IMR-90 (cell line): Measurements from ENCODE around the gene FAM117B. TPM values are rescaled to one million over a fixed set of nuclear protein-coding genes. Genes with fewer than 3 reads are reported as not detected.

Experiments used
- ATAC-seq: fragments of 200-7000 bp; cut with Tn5 transposase; 2 replicates; pipeline ENCODE4 v1.9.1; 2020; ENCODE audit warnings: low read depth, mild to moderate bottlenecking, moderate library complexity
- BruUV-seq: library from RNA; stranded (reverse); fragments of 400-500 nt; replicated peaks from 2 replicates; lab custom pipeline; 2021; lab: Mats Ljungman, UMichigan
- CTCF ChIA-PET: fragments of 300-600 bp; formaldehyde crosslinking; extraction: SDS; loops from one replicate; lab custom pipeline; 2021; ENCODE audit warnings: antibody characterized with exemption; lab: Yijun Ruan, JAX
- POLR2A ChIA-PET: fragments of 300-600 bp; sonication (Branson Sonifier 250); formaldehyde crosslinking; loops from one replicate; lab custom pipeline; 2022; ENCODE audit warnings: antibody characterized with exemption; ENCODE audit not compliant: unreplicated experiment; lab: Charles Lee
- DNase-seq: peaks from one replicate; pipeline ENCODE4 v3.0.0; 2013
- H2AFZ ChIP-seq: replicated peaks from 2 replicates; pipeline ENCODE3; 2013; ENCODE audit warnings: low read length, mild to moderate bottlenecking; ENCODE audit not compliant: poor library complexity
- H2AK5ac ChIP-seq: 2 replicates; pipeline ENCODE4 v1.6.1; 2013; ENCODE audit warnings: low read depth, low read length, inconsistent platforms
- H2AK9ac ChIP-seq: replicated peaks from 2 replicates; pipeline ENCODE3; 2013; ENCODE audit warnings: mild to moderate bottlenecking, low read depth, low read length, moderate library complexity; ENCODE audit not compliant: poor library complexity
- H2BK120ac ChIP-seq: 2 replicates; pipeline ENCODE4 v1.6.1; 2013; ENCODE audit warnings: low read depth, low read length, inconsistent platforms
- H2BK15ac ChIP-seq: 3 replicates; pipeline ENCODE4 v1.6.1; 2013; ENCODE audit warnings: low read depth, low read length, inconsistent platforms
- H2BK20ac ChIP-seq: 2 replicates; pipeline ENCODE4 v1.6.1; 2013; ENCODE audit warnings: low read depth, mild to moderate bottlenecking, inconsistent platforms, low read length, moderate library complexity
- H2BK5ac ChIP-seq: 2 replicates; pipeline ENCODE4 v1.6.1; 2013; ENCODE audit warnings: mild to moderate bottlenecking, low read depth, low read length, inconsistent platforms; ENCODE audit not compliant: poor library complexity, severe bottlenecking
- H3K14ac ChIP-seq: replicated peaks from 2 replicates; pipeline ENCODE4 v1.6.1; 2013; ENCODE audit warnings: low read depth, low read length, inconsistent platforms
- H3K18ac ChIP-seq: 2 replicates; pipeline ENCODE4 v1.6.1; 2013; ENCODE audit warnings: low read depth, low read length, control low read depth
- H3K23ac ChIP-seq: 2 replicates; pipeline ENCODE4 v1.6.1; 2013; ENCODE audit warnings: low read depth, low read length, inconsistent platforms
- H3K27ac ChIP-seq: 2 replicates; pipeline ENCODE4 v1.5.1; 2013; ENCODE audit warnings: mild to moderate bottlenecking, control low read depth, low read length; ENCODE audit not compliant: insufficient read depth
- H3K27me3 ChIP-seq: 2 replicates; pipeline ENCODE4 v1.6.1; 2013; ENCODE audit warnings: low read length; ENCODE audit not compliant: control insufficient read depth, insufficient read depth
- H3K36me3 ChIP-seq: 2 replicates; pipeline ENCODE4 v1.6.1; 2013; ENCODE audit warnings: low read length, mixed read lengths; ENCODE audit not compliant: control insufficient read depth, insufficient read depth
- H3K4ac ChIP-seq: 2 replicates; pipeline ENCODE4 v1.6.1; 2013; ENCODE audit warnings: low read depth, low read length, inconsistent platforms
- H3K4me1 ChIP-seq: 2 replicates; pipeline ENCODE4 v1.6.1; 2013; ENCODE audit warnings: low read length, mixed read lengths; ENCODE audit not compliant: control insufficient read depth, insufficient read depth
- H3K4me2 ChIP-seq: 2 replicates; pipeline ENCODE4 v1.6.1; 2013; ENCODE audit warnings: low read depth, mild to moderate bottlenecking, control low read depth, low read length, moderate library complexity
- H3K4me3 ChIP-seq: 2 replicates; pipeline ENCODE4 v1.5.1; 2013; ENCODE audit warnings: low read depth, mild to moderate bottlenecking, control low read depth, low read length, moderate library complexity; ENCODE audit not compliant: insufficient read depth
- H3K56ac ChIP-seq: 2 replicates; pipeline ENCODE4 v1.6.1; 2013; ENCODE audit warnings: low read length, inconsistent platforms; ENCODE audit not compliant: insufficient read depth; ENCODE audit errors: extremely low read depth
- H3K79me1 ChIP-seq, 2 experiments: 2 replicates each; pipeline ENCODE4 v1.6.1; 2013; ENCODE audit warnings: low read length in 2 of 2, inconsistent platforms in 1 of 2, low read depth in 1 of 2
- H3K9ac ChIP-seq: 2 replicates; pipeline ENCODE4 v1.6.1; 2013; ENCODE audit warnings: low read depth, low read length, control low read depth
- H3K9me1 ChIP-seq: 2 replicates; pipeline ENCODE4 v1.6.1; 2013; ENCODE audit warnings: low read length, inconsistent platforms; ENCODE audit not compliant: insufficient read depth
- H3K9me3 ChIP-seq: 2 replicates; pipeline ENCODE4 v1.6.1; 2013; ENCODE audit warnings: low read length; ENCODE audit not compliant: control insufficient read depth, insufficient read depth
- H4K20me1 ChIP-seq: 2 replicates; pipeline ENCODE4 v1.6.1; 2013; ENCODE audit warnings: low read length, inconsistent platforms; ENCODE audit not compliant: insufficient read depth
- H4K5ac ChIP-seq: 2 replicates; pipeline ENCODE4 v1.6.1; 2013; ENCODE audit warnings: mild to moderate bottlenecking, low read depth, low read length, control low read depth
- H4K8ac ChIP-seq, 2 experiments: 2 replicates each; pipeline ENCODE4 v1.6.1; 2013; ENCODE audit warnings: low read depth in 2 of 2, low read length in 2 of 2, control low read depth in 1 of 2, inconsistent platforms in 1 of 2
- H4K91ac ChIP-seq: 2 replicates; pipeline ENCODE4 v1.6.1; 2013; ENCODE audit warnings: low read depth, low read length, inconsistent platforms; ENCODE audit not compliant: insufficient read depth
- BHLHE40 ChIP-seq: fragments of 150-350 bp; IDR thresholded peaks from 2 replicates; pipeline ENCODE4 v1.6.1; 2016; ENCODE audit warnings: mild to moderate bottlenecking, low read depth, low read length
- CEBPB ChIP-seq: IDR thresholded peaks from 2 replicates; pipeline ENCODE4 v1.6.1; 2012; ENCODE audit warnings: low read depth, low read length, improper control_type of control experiment
- CHD1 ChIP-seq: IDR thresholded peaks from 2 replicates; pipeline ENCODE4 v1.6.1; 2012; ENCODE audit warnings: low read depth, low read length, improper control_type of control experiment
- CTCF ChIP-seq: conservative IDR thresholded peaks from 2 replicates; pipeline ENCODE4 v1.5.1; 2012; ENCODE audit warnings: mild to moderate bottlenecking, low read depth, low read length, improper control_type of control experiment
- ELK1 ChIP-seq: fragments of 150-350 bp; IDR thresholded peaks from 2 replicates; pipeline ENCODE4 v1.6.1; 2016; ENCODE audit warnings: low read depth, mild to moderate bottlenecking, low read length, moderate library complexity, borderline replicate concordance
- FOS ChIP-seq: fragments of 150-350 bp; IDR thresholded peaks from 2 replicates; pipeline ENCODE4 v1.6.1; 2016; ENCODE audit warnings: low read depth, low read length
- MAFK ChIP-seq: IDR thresholded peaks from 2 replicates; pipeline ENCODE4 v1.6.1; 2012; ENCODE audit warnings: low read depth, low read length, improper control_type of control experiment
- MAZ ChIP-seq: IDR thresholded peaks from 2 replicates; pipeline ENCODE4 v1.6.1; 2012; ENCODE audit warnings: low read depth, mild to moderate bottlenecking, low read length, improper control_type of control experiment, moderate library complexity, borderline replicate concordance
- MXI1 ChIP-seq: IDR thresholded peaks from 2 replicates; pipeline ENCODE4 v1.6.1; 2012; ENCODE audit warnings: low read depth, mild to moderate bottlenecking, low read length, moderate library complexity, borderline replicate concordance
- NFE2L2 ChIP-seq: fragments of 150-350 bp; IDR thresholded peaks from 2 replicates; pipeline ENCODE4 v1.6.1; 2016; ENCODE audit warnings: low read depth, mild to moderate bottlenecking, low read length
- POLR2A ChIP-seq: IDR thresholded peaks from 2 replicates; pipeline ENCODE4 v1.6.1; 2012; ENCODE audit warnings: mild to moderate bottlenecking, low read depth, low read length
- RAD21 ChIP-seq: IDR thresholded peaks from 2 replicates; pipeline ENCODE4 v1.6.1; 2012; ENCODE audit warnings: low read length, improper control_type of control experiment
- RCOR1 ChIP-seq: IDR thresholded peaks from 2 replicates; pipeline ENCODE4 v1.6.1; 2012; ENCODE audit warnings: mild to moderate bottlenecking, low read length, improper control_type of control experiment; ENCODE audit not compliant: insufficient replicate concordance
- RFX5 ChIP-seq: IDR thresholded peaks from 2 replicates; pipeline ENCODE4 v1.8.0; 2012; ENCODE audit warnings: low read depth, mild to moderate bottlenecking, low read length, moderate library complexity
- SMC3 ChIP-seq: fragments of 150-350 bp; IDR thresholded peaks from 2 replicates; pipeline ENCODE4 v1.6.1; 2016; ENCODE audit warnings: low read depth, mild to moderate bottlenecking, antibody characterized with exemption, low read length, moderate library complexity
- dilution Hi-C: fragments of 300-500 bp; cut with HindIII; formaldehyde crosslinking; loops from one replicate; pipeline ENCODE4 v1.14.3; 2018; ENCODE audit warnings: low sequenced_read_pairs; ENCODE audit not compliant: unreplicated experiment
- in situ Hi-C: fragments of 300-500 bp; cut with MboI; formaldehyde crosslinking; loops from 3 replicates; pipeline ENCODE4 v1.14.3; 2019; ENCODE audit warnings: low sequenced_read_pairs, inconsistent platforms, mixed read lengths
- intact Hi-C: fragments of 100-400 bp; cut with micrococcal nuclease; formaldehyde crosslinking; loops from 2 replicates; pipeline ENCODE4 v1.10.0; 2022
- polyA plus RNA-seq, 3 experiments: library from polyadenylated mRNA; depleted of rRNA; stranded (reverse); fragments of >200 nt; gene quantifications; 2 replicates each; pipeline ENCODE4 v1.2.3, GENCODE V29; 2012; ENCODE audit warnings: low replicate concordance in 1 of 3
- total RNA-seq: library from RNA; depleted of rRNA; stranded (reverse); fragments of >200 nt; gene quantifications from 2 replicates; pipeline ENCODE4 v1.2.3, GENCODE V29; 2012
- TF ChIP-seq, protein P1 (sequence below): fragments of 150-350 bp; IDR thresholded peaks from 2 replicates; pipeline ENCODE4 v1.6.1; 2017; ENCODE audit warnings: mild to moderate bottlenecking, antibody characterized with exemption, low read length, low read depth

The FAM117B gene
- total and polyA plus RNA-seq, 2 of the 4 experiments (the other 2 are of a cell fraction): 0.54 to 0.79 TPM

- Histone ChIP-seq H3K27ac (no peak overlapping the region), H2AK9ac (no peak overlapping the region), H3K9me1 (no peaks in the 10 kb centered on the region), H3K4ac (no peak overlapping the region), H2AFZ (no peak overlapping the region), H4K8ac (no peak overlapping the region), H3K9me3 (no peaks in the 10 kb centered on the region), H3K27me3 (no peaks in the 10 kb centered on the region), H2AK5ac (no peak overlapping the region), H4K20me1 (no peaks in the 10 kb centered on the region), H3K23ac (no peak overlapping the region), H3K4me1 (peaks cover 1% of the 10 kb centered on the region; the same call in 1 of the 2 replicates), H3K14ac (no peak overlapping the region), H3K36me3 (no peaks in the 10 kb centered on the region), H2BK120ac (no peak overlapping the region), H3K4me2 (no peak overlapping the region), H3K79me1 (no peaks in the 10 kb centered on the region; a peak in 1 of 4 replicates), H3K18ac (no peak overlapping the region), H2BK15ac (no peak overlapping the region), H2BK5ac (no peak overlapping the region), H4K91ac (no peak overlapping the region), H3K9ac (no peak overlapping the region), H3K56ac (no peak overlapping the region), H4K5ac (no peak overlapping the region), H2BK20ac (no peak overlapping the region), H3K4me3 (no peak overlapping the region)
- TF ChIP-seq POLR2A (no peak), NFE2L2 (no peak), RCOR1 (no peak), FOS (no peak), RFX5 (no peak), ELK1 (no peak), BHLHE40 (no peak), CEBPB (no peak), RAD21 (no peak), SMC3 (no peak), MAFK (no peak), CTCF (no peak), CHD1 (no peak), MAZ (no peak), MXI1 (no peak)
- TF ChIP-seq, protein P1, sequence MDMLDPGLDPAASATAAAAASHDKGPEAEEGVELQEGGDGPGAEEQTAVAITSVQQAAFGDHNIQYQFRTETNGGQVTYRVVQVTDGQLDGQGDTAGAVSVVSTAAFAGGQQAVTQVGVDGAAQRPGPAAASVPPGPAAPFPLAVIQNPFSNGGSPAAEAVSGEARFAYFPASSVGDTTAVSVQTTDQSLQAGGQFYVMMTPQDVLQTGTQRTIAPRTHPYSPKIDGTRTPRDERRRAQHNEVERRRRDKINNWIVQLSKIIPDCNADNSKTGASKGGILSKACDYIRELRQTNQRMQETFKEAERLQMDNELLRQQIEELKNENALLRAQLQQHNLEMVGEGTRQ: no peak
- BruUV-seq: no TSS peak
- DNase-seq (no peak), ATAC-seq (no peak)
- dilution Hi-C loops (no loop called here), in situ Hi-C loops (no loop called here), intact Hi-C loops (no loop called here)
- ChIA-PET POLR2A (no interaction called here), CTCF (no interaction called here)
These were observed 69.5 kb downstream of the FAM117B start for GRCh38 chr2:202704248-202704647.
